NCI-H146 treated with DMSO at 0.1 percent for 48 hours (cell line): ENCODE results near the gene HES4.

ENCODE experiments used
- DNase-seq: peaks from one replicate; lab custom pipeline; 2025; ENCODE audit not compliant: unreplicated experiment; lab: John Stamatoyannopoulos, UW

HES4 gene

GRCh38 chr1:999725-1000356 is at the start of gene HES4:
HES4 (minus strand) TSS chr1:1000097; CDS start chr1:999973, 124 bp downstream.
- peak; percentile 31 for DNase-seq

- peak; percentile 2 for DNase-seq
These were observed 48.9 kb upstream of the HES4 start for GRCh38 chr1:1048765-1049164.

- no peak for DNase-seq
These were observed 48.1 kb upstream of the HES4 start for GRCh38 chr1:1047963-1048362.

GRCh38 chr1:1047407-1047806 is 47.5 kb upstream of the HES4 start:
- DNase-seq, result no peak

- DNase-seq, result no peak
These were observed 46.9 kb upstream of the HES4 start for GRCh38 chr1:1046767-1047166.

GRCh38 chr1:1046243-1046642 is 46.3 kb upstream of the HES4 start:
- DNase-seq, result no peak

- DNase-seq, result no peak
These were observed 45.2 kb upstream of the HES4 start for GRCh38 chr1:1045129-1045528.

GRCh38 chr1:1044455-1045078 is 44.7 kb upstream of the HES4 start:
- DNase-seq, result no peak

- no peak for DNase-seq
These were observed 44.0 kb upstream of the HES4 start for GRCh38 chr1:1043921-1044320.

- DNase-seq, result no peak
These were observed 43.5 kb upstream of the HES4 start for GRCh38 chr1:1043411-1043810.

- DNase-seq, result no peak
These were observed 42.9 kb upstream of the HES4 start for GRCh38 chr1:1042835-1043234.

- DNase-seq, result no peak
These were observed 42.0 kb upstream of the HES4 start for GRCh38 chr1:1041873-1042272.

- DNase-seq, result no peak
These were observed 41.2 kb upstream of the HES4 start for GRCh38 chr1:1041092-1041523.

GRCh38 chr1:1040004-1040991 is 40.4 kb upstream of the HES4 start:
- DNase-seq, result no peak

- no peak for DNase-seq
These were observed 39.4 kb upstream of the HES4 start for GRCh38 chr1:1039145-1039910.

- DNase-seq, result no peak
These were observed 38.8 kb upstream of the HES4 start for GRCh38 chr1:1038694-1039093.

- no peak for DNase-seq
These were observed 37.8 kb upstream of the HES4 start for GRCh38 chr1:1037366-1038327.

GRCh38 chr1:1035291-1035943 is 35.5 kb upstream of the HES4 start:
- DNase-seq, result no peak

- no peak for DNase-seq
These were observed 34.5 kb upstream of the HES4 start for GRCh38 chr1:1034439-1034781.
